T-cell (primary cell): ENCODE measurements around the gene LRP1B. TPM values are rescaled to one million over a fixed set of nuclear protein-coding genes. Genes with fewer than 3 reads are reported as not detected.

Experiments
- ATAC-seq, 4 experiments: fragments of 200-7000 bp in 3 of 4; fragments of 150-1000 bp in 1 of 4; cut with Tn5 transposase; replicated peaks in 1 of 4; 1 replicate in 3 of 4; 2 replicates in 1 of 4; pipeline ENCODE4 v1.10.0; 2021; ENCODE audit warnings: moderate library complexity in 3 of 4, mild to moderate bottlenecking in 2 of 4, moderate number of reproducible peaks in 1 of 4
- CTCF ChIA-PET, 2 donors: fragments of 300-600 bp; sonication (Branson Sonifier 250); formaldehyde crosslinking; loops; one replicate each; lab custom pipeline; 2022; ENCODE audit warnings: antibody characterized with exemption in 2 of 2; lab: Charles Lee
- POLR2A ChIA-PET, 2 donors: fragments of 300-600 bp; sonication (Branson Sonifier 250); formaldehyde crosslinking; loops; one replicate each; lab custom pipeline; 2022; ENCODE audit warnings: antibody characterized with exemption in 2 of 2; lab: Charles Lee
- DNase-seq, 35 experiments: peaks; one replicate each; pipeline versions ENCODE4 v3.0.0 to v3.0.0-alpha.2; 2013 to 2023
- H3K27ac ChIP-seq: one replicate; pipeline ENCODE4 v1.5.1; 2013; ENCODE audit warnings: low read length
- H3K27me3 ChIP-seq, 2 experiments: replicated peaks in 1 of 2; 1 replicate in 1 of 2; 2 replicates in 1 of 2; pipeline versions ENCODE4 v1.6.1 to v1.7.0; 2013; ENCODE audit warnings: low read length in 1 of 2, mixed read lengths in 1 of 2; ENCODE audit not compliant: control insufficient read depth in 2 of 2, insufficient read depth in 2 of 2; ENCODE audit errors: extremely low read depth in 1 of 2
- H3K36me3 ChIP-seq, 2 donors: 1 replicate in 1 of 2; 2 replicates in 1 of 2; pipeline versions ENCODE4 v1.6.1 to v1.7.0; 2013; ENCODE audit warnings: low read length in 1 of 2; ENCODE audit not compliant: control insufficient read depth in 2 of 2, insufficient read depth in 1 of 2; ENCODE audit errors: extremely low read depth in 1 of 2
- H3K4me1 ChIP-seq, 2 experiments: 1 replicate in 1 of 2; 2 replicates in 1 of 2; pipeline versions ENCODE4 v1.6.1 to v1.7.0; 2013; ENCODE audit warnings: low read length in 2 of 2, mixed read lengths in 1 of 2; ENCODE audit not compliant: insufficient read depth in 2 of 2, control insufficient read depth in 1 of 2; ENCODE audit errors: extremely low read depth in 1 of 2
- H3K4me3 ChIP-seq, 2 donors: 1 replicate in 1 of 2; 2 replicates in 1 of 2; pipeline versions ENCODE4 v1.5.1 to v1.7.0; 2013; ENCODE audit warnings: mild to moderate bottlenecking in 2 of 2, low read length in 1 of 2, moderate library complexity in 1 of 2; ENCODE audit not compliant: control insufficient read depth in 1 of 2; ENCODE audit errors: extremely low read depth in 1 of 2
- H3K9me3 ChIP-seq: 2 replicates; pipeline ENCODE4 v1.7.0; 2013
- H3K27ac Mint-ChIP-seq, 2 donors: one replicate each; pipeline ENCODE4 v1.8.0; 2020 to 2021; ENCODE audit warnings: mild to moderate bottlenecking in 2 of 2, mixed read lengths in 2 of 2
- H3K27me3 Mint-ChIP-seq, 2 donors: one replicate each; pipeline ENCODE4 v1.8.0; 2021 to 2022; ENCODE audit warnings: mixed read lengths in 2 of 2
- H3K36me3 Mint-ChIP-seq: one replicate; pipeline ENCODE4 v1.8.0; 2021; ENCODE audit warnings: mixed read lengths
- H3K4me1 Mint-ChIP-seq, 3 donors: one replicate each; pipeline ENCODE4 v1.8.0; 2020 to 2022; ENCODE audit warnings: mixed read lengths in 3 of 3, mild to moderate bottlenecking in 1 of 3
- H3K4me3 Mint-ChIP-seq, 3 donors: one replicate each; pipeline ENCODE4 v1.8.0; 2020 to 2022; ENCODE audit warnings: mild to moderate bottlenecking in 3 of 3, mixed read lengths in 3 of 3, moderate library complexity in 3 of 3
- H3K9me3 Mint-ChIP-seq, 3 donors: one replicate each; pipeline ENCODE4 v1.8.0; 2020 to 2022; ENCODE audit warnings: mixed read lengths in 3 of 3
- WGBS: methylation state at CpG from one replicate; pipeline ENCODE4 v1.1.5; 2013; ENCODE audit warnings: missing lambda C conversion rate; ENCODE audit not compliant: insufficient coverage; 5-methylcytosine and 5-hydroxymethylcytosine counted together
- total RNA-seq, 35 experiments: library from RNA in 6 of 35; stranded (reverse) in 6 of 35; fragments of 120-200 nt in 1 of 35; gene quantifications; one replicate each; pipeline versions ENCODE4 v1.2.1 to v1.2.4 and lab custom pipeline; 2013 to 2026

Gene LRP1B
- total RNA-seq, 5 donors from 2014 or later (not counting 1 experiment from before 2014, with no cell fraction given), result not detected

- 56% methylated on average over 3 of the region's 3 CpGs for WGBS
- POLR2A ChIA-PET, result no interaction called here
- H3K27ac ChIP-seq, result no peak overlapping the region
- no peak for ATAC-seq
- CTCF ChIA-PET, result no interaction called here
- H3K4me3 ChIP-seq, result no peak overlapping the region
- Mint-ChIP-seq H3K4me1 (no peaks in the 10 kb centered on the region), H3K27ac (no peak overlapping the region), H3K27me3 (no peaks in the 10 kb centered on the region), H3K4me3 (no peak overlapping the region), H3K9me3 (peaks cover 4 to 26% (median 19%) of the 10 kb centered on the region in 3 donors), H3K36me3 (no peaks in the 10 kb centered on the region)
- H3K27me3 ChIP-seq, result no peaks in the 10 kb centered on the region
- H3K4me1 ChIP-seq, result no peaks in the 10 kb centered on the region
- DNase-seq, result no peak
- H3K9me3 ChIP-seq, result no peaks in the 10 kb centered on the region
- no peaks in the 10 kb centered on the region for H3K36me3 ChIP-seq
These were observed 539.0 kb downstream of the LRP1B start for GRCh38 chr2:141591787-141592186.

DNA sequence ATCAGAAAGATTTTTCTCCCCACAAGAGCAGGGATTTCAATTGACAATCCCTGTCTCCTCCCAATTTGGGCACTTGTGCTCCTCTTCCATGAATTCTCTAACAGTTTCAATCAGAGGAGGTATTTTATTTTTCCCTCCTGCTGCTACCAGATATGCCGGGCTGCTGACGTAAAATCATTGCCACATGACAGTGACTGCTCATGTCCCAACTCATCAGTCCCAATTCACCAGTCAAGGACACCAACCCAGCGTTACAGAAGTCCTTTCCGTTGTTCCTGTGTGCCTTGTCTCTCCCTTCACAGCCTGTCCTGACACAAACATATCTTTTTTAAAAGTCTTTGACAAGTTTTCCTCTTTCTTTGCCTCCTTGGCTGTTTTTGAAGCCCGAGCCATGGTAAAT is 540.2 kb downstream of the LRP1B start:
- ATAC-seq, result no peak
- H3K36me3 Mint-ChIP-seq, result no peaks in the 10 kb centered on the region
- Histone ChIP-seq H3K27ac (no peak overlapping the region), H3K36me3 (no peaks in the 10 kb centered on the region), H3K27me3 (no peaks in the 10 kb centered on the region), H3K4me3 (no peak overlapping the region), H3K4me1 (no peaks in the 10 kb centered on the region), H3K9me3 (no peaks in the 10 kb centered on the region)
- WGBS, result 89% methylated on average over 4 of the region's 5 CpGs
- no peaks in the 10 kb centered on the region for H3K27me3 Mint-ChIP-seq
- no peak overlapping the region for H3K27ac Mint-ChIP-seq
- no peak for DNase-seq
- no peak overlapping the region for H3K4me3 Mint-ChIP-seq
- POLR2A ChIA-PET, result interaction anchor here in 1 of 2 donors (0.7 kb wide), 1 partner anchor 256 kb away, joined by 7 read pairs; no protein-coding TSS in a partner anchor
- CTCF ChIA-PET, result interaction anchor here in 1 of 2 donors (0.6 kb wide), 1 partner anchor 309 kb away, joined by 4 read pairs; no protein-coding TSS in a partner anchor
- H3K4me1 Mint-ChIP-seq, result no peaks in the 10 kb centered on the region
- peaks cover 4 to 26% (median 19%) of the 10 kb centered on the region in 3 donors for H3K9me3 Mint-ChIP-seq

DNA sequence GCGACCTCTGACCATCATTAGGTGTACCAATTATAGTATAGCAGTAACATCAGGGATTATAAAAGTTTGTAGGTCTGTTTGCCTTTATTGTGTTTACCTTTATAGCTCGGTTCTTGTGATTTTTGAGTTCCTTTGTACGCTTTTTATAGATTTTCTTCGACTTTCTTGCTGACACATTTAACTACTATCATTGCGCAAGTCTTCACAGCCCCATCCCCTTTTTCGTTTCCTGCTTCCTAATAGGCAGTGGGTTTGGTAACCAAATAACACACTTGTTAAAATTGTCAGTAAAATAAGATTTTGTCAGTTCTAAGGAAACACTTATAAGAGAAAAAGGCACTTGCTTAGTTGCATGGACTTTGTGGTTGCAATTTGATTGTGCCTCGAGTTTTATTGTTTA is 541.5 kb downstream of the LRP1B start:
- no peaks in the 10 kb centered on the region for H3K4me1 ChIP-seq
- WGBS, result 40% methylated on average over 1 of the region's 7 CpGs
- no peaks in the 10 kb centered on the region for H3K27me3 ChIP-seq
- H3K27ac ChIP-seq, result no peak overlapping the region
- H3K9me3 ChIP-seq, result no peaks in the 10 kb centered on the region
- Mint-ChIP-seq H3K27me3 (no peaks in the 10 kb centered on the region), H3K4me1 (no peaks in the 10 kb centered on the region), H3K4me3 (no peak overlapping the region), H3K27ac (no peak overlapping the region), H3K9me3 (peaks cover 4 to 26% (median 19%) of the 10 kb centered on the region in 3 donors), H3K36me3 (no peaks in the 10 kb centered on the region)
- no peak overlapping the region for H3K4me3 ChIP-seq
- DNase-seq (no peak), ATAC-seq (no peak)
- CTCF ChIA-PET, result no interaction called here
- POLR2A ChIA-PET, result no interaction called here
- H3K36me3 ChIP-seq, result no peaks in the 10 kb centered on the region

- Histone ChIP-seq H3K27me3 (no peaks in the 10 kb centered on the region), H3K27ac (no peak overlapping the region), H3K9me3 (no peaks in the 10 kb centered on the region), H3K36me3 (no peaks in the 10 kb centered on the region), H3K4me1 (no peaks in the 10 kb centered on the region), H3K4me3 (no peak overlapping the region)
- ChIA-PET CTCF (no interaction called here), POLR2A (no interaction called here)
- peaks cover 4 to 21% (median 13%) of the 10 kb centered on the region in 3 donors for H3K9me3 Mint-ChIP-seq
- ATAC-seq, result no peak
- DNase-seq, result no peak
- WGBS, result no CpG with 5 or more reads among the region's 1 CpG
- H3K27me3 Mint-ChIP-seq, result no peaks in the 10 kb centered on the region
- H3K4me1 Mint-ChIP-seq, result no peaks in the 10 kb centered on the region
- H3K36me3 Mint-ChIP-seq, result no peaks in the 10 kb centered on the region
- H3K4me3 Mint-ChIP-seq, result no peak overlapping the region
- no peak overlapping the region for H3K27ac Mint-ChIP-seq
These were observed 543.8 kb downstream of the LRP1B start for GRCh38 chr2:141586985-141587384.

GRCh38 chr2:141582213-141582612 is 548.6 kb downstream of the LRP1B start:
- Mint-ChIP-seq H3K27me3 (no peaks in the 10 kb centered on the region), H3K36me3 (no peaks in the 10 kb centered on the region), H3K9me3 (peaks cover 0 to 12% (median 8%) of the 10 kb centered on the region in 3 donors), H3K27ac (no peak overlapping the region), H3K4me3 (no peak overlapping the region), H3K4me1 (no peaks in the 10 kb centered on the region)
- ChIA-PET CTCF (no interaction called here), POLR2A (no interaction called here)
- no peak overlapping the region for H3K4me3 ChIP-seq
- H3K9me3 ChIP-seq, result no peaks in the 10 kb centered on the region
- no peaks in the 10 kb centered on the region for H3K4me1 ChIP-seq
- H3K27me3 ChIP-seq, result no peaks in the 10 kb centered on the region
- 73% methylated on average over 2 of the region's 3 CpGs for WGBS
- ATAC-seq (no peak), DNase-seq (no peak)
- no peaks in the 10 kb centered on the region for H3K36me3 ChIP-seq
- no peak overlapping the region for H3K27ac ChIP-seq

DNA sequence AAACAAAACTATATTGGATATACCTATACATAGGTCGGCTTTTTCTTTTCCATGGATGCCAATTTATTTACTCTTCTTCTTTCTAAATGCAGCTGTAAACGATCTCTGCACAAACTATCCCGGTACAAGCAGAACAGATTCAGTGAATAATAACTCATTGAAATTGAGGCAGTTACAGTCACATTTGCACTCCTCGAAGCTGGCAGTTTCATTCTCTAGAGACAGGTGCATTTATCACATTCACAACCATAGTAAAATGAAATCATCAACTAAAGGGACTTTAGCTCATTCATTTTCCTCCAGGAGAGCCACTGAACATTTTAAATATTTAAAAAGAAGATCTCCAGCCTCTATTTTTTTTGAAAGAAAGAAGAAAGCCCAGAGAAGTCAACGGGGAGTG is 551.7 kb downstream of the LRP1B start:
- no peak for DNase-seq
- Histone ChIP-seq H3K27me3 (no peaks in the 10 kb centered on the region), H3K4me1 (no peaks in the 10 kb centered on the region), H3K36me3 (no peaks in the 10 kb centered on the region), H3K4me3 (no peak overlapping the region), H3K9me3 (no peaks in the 10 kb centered on the region), H3K27ac (no peak overlapping the region)
- CTCF ChIA-PET, result no interaction called here
- ATAC-seq, result no peak
- Mint-ChIP-seq H3K27ac (no peak overlapping the region), H3K4me3 (no peak overlapping the region), H3K9me3 (peaks cover 0 to 20% (median 16%) of the 10 kb centered on the region in 3 donors), H3K4me1 (no peaks in the 10 kb centered on the region), H3K36me3 (no peaks in the 10 kb centered on the region), H3K27me3 (no peaks in the 10 kb centered on the region)
- POLR2A ChIA-PET, result no interaction called here
- 80% methylated on average over 1 of the region's 5 CpGs for WGBS
